ENCODE results near the gene EXOC2. TPM values are rescaled to one million over a fixed set of nuclear protein-coding genes. Genes with fewer than 3 reads are reported as not detected.

The EXOC2 gene
- total and polyA plus RNA-seq, 8 donors: 2.5 to 10.3 (median 6.4) TPM

DNA sequence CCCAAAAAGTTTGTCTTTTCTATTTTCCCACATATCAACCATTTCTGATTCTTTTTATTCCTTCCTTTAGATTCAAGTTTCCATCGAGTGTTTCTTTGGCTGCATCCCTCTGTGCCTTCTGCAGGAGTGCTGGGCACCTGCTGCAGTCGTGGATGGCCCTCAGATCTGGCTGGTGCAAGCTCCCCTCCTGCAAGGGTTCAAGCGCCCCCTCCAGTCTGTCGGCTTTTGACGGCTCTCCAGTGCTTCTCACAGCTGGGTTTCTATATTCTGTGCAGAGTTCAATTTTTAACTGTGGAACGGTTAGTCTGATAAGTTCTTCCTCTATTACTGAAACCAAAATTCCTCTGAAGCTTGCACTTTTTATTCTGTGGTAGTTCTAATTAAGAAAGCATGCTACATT, 168.1 kb downstream of the EXOC2 start:
- no peaks in the 10 kb centered on the region for H3K36me3 ChIP-seq
- H3K9me3 ChIP-seq: no peaks in the 10 kb centered on the region
- ATAC-seq (no peak), DNase-seq (no peak), FAIRE-seq (no peak)
- intact Hi-C loops (cut with DNase I): no loop called here
- H3K4me1 ChIP-seq: peaks cover 0 to 3% (median 0%) of the 10 kb centered on the region in 3 donors
- H3K4me3 ChIP-seq: no peak overlapping the region
- H3K27me3 ChIP-seq: no peaks in the 10 kb centered on the region
- no peak for TF ChIP-seq CTCF (IDR thresholded peaks at IDR 0.05)
- 74% methylated on average over 6 of the region's 6 CpGs for WGBS, 2 donors
- H3K27ac ChIP-seq: no peak overlapping the region

- FAIRE-seq: no peak
- no peaks in the 10 kb centered on the region for H3K36me3 ChIP-seq
- H3K27ac ChIP-seq: no peak overlapping the region
- no peaks in the 10 kb centered on the region for H3K27me3 ChIP-seq
- TF ChIP-seq CTCF (IDR thresholded peaks at IDR 0.05): no peak
- no peak for ATAC-seq
- intact Hi-C loops (cut with DNase I): no loop called here
- no peaks in the 10 kb centered on the region for H3K9me3 ChIP-seq
- WGBS, 2 donors: 94 to 95% methylated on average over 31 of the region's 31 CpGs
- no peaks in the 10 kb centered on the region for H3K4me1 ChIP-seq
- no peak for DNase-seq
- H3K4me3 ChIP-seq: no peak overlapping the region
Observed at GRCh38 chr6:520820-521219, 172.1 kb downstream of the EXOC2 start.

- H3K36me3 ChIP-seq: no peaks in the 10 kb centered on the region
- intact Hi-C loops (cut with DNase I): no loop called here
- no peaks in the 10 kb centered on the region for H3K4me1 ChIP-seq
- no peak for DNase-seq
- no peak overlapping the region for H3K27ac ChIP-seq
- H3K4me3 ChIP-seq: no peak overlapping the region
- no peak for ATAC-seq
- no peak for TF ChIP-seq CTCF (IDR thresholded peaks at IDR 0.05)
- H3K9me3 ChIP-seq: no peaks in the 10 kb centered on the region
- WGBS, 2 donors: 93 to 94% methylated on average over 4 of the region's 4 CpGs
- H3K27me3 ChIP-seq: no peaks in the 10 kb centered on the region
- no peak for FAIRE-seq
Observed at GRCh38 chr6:518218-518617, 174.7 kb downstream of the EXOC2 start.

DNA sequence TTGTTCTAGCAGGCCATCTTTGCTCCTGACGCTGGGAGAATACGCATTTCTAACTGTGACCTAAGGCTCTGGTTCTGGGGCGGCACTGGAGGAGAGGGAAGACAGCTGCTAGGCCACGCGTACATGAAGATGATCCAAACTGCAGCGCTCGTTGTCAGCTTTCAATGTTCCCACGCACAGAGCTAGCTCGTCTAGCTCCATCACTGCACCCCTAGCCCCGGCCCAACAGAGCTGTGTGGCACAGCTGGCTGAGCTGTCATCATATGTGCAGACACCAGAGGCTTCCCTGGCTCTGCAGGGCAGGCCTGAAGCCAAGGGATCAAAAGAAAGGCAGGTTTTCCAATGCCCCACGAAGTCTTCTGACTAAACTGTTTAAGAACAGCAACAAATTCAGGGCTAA, 176.7 kb downstream of the EXOC2 start:
- no peak for TF ChIP-seq CTCF (IDR thresholded peaks at IDR 0.05)
- 96 to 97% methylated on average over 11 of the region's 11 CpGs for WGBS, 2 donors
- no peaks in the 10 kb centered on the region for H3K36me3 ChIP-seq
- no peak overlapping the region for H3K27ac ChIP-seq
- H3K4me1 ChIP-seq: no peaks in the 10 kb centered on the region
- H3K4me3 ChIP-seq: no peak overlapping the region
- no peak for ATAC-seq
- no peak for DNase-seq
- FAIRE-seq: no peak
- intact Hi-C loops (cut with DNase I): no loop called here
- no peaks in the 10 kb centered on the region for H3K27me3 ChIP-seq
- H3K9me3 ChIP-seq: no peaks in the 10 kb centered on the region

DNA sequence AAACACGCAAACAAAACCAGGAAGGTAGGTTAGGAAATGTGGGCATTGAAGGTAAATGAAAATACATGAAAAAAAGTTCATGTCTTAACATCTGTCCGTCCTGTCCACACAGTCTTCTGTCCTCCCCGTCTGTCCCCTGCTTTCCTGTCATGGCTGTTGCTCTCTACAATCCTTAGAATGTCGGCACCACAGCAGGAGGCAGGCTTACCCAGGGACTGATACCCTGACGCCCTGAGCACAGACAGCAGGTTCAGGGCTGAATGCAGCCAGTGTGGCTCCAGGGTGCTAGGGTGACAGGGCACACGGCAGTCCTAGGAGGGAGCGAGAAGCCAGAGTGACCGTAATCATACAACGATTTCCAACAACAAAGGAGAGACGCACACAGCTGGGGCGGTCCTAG, 177.7 kb downstream of the EXOC2 start:
- Histone ChIP-seq H3K4me3 (no peak overlapping the region), H3K27ac (no peak overlapping the region), H3K9me3 (no peaks in the 10 kb centered on the region), H3K36me3 (no peaks in the 10 kb centered on the region), H3K27me3 (no peaks in the 10 kb centered on the region), H3K4me1 (no peaks in the 10 kb centered on the region)
- DNase-seq (no peak), FAIRE-seq (no peak), ATAC-seq (no peak)
- intact Hi-C loops (cut with DNase I): no loop called here
- no peak for TF ChIP-seq CTCF (IDR thresholded peaks at IDR 0.05)
- 91 to 92% methylated on average over 11 of the region's 11 CpGs for WGBS, 2 donors

Data from pancreas (tissue), 10 donors.